Upper lobe of left lung (tissue), 4 donors: Measurements from ENCODE around the gene UBL4A.

Experiments
- EP300 ChIP-seq, 4 donors: sonication (generic); formaldehyde crosslinking; IDR thresholded peaks; one replicate each; pipeline ENCODE4 v1.5.1; 2017; ENCODE audit warnings: antibody characterized with exemption in 4 of 4, control low read depth in 2 of 4
- POLR2A ChIP-seq, 4 donors: fragments of 450-650 bp; IDR thresholded peaks; one replicate each; pipeline ENCODE4 v1.5.1; 2016 to 2017; ENCODE audit warnings: antibody characterized with exemption in 4 of 4, mild to moderate bottlenecking in 2 of 4
- POLR2AphosphoS5 ChIP-seq, 2 donors: sonication (generic); formaldehyde crosslinking; IDR thresholded peaks; one replicate each; pipeline ENCODE4 v1.5.1; 2017; ENCODE audit warnings: antibody characterized with exemption in 2 of 2
- TF ChIP-seq, protein P1 (sequence below), 6 experiments: fragments of 450-650 bp in 4 of 6; fragments of 200-600 bp in 2 of 6; sonication (generic) in 2 of 6; IDR thresholded peaks; one replicate each; pipeline ENCODE4 v1.5.1; 2016 to 2019; ENCODE audit warnings: antibody characterized with exemption in 6 of 6

GRCh38 chrX:154508384-154508745, 21.9 kb upstream of the UBL4A start:
- TF ChIP-seq, protein P1, sequence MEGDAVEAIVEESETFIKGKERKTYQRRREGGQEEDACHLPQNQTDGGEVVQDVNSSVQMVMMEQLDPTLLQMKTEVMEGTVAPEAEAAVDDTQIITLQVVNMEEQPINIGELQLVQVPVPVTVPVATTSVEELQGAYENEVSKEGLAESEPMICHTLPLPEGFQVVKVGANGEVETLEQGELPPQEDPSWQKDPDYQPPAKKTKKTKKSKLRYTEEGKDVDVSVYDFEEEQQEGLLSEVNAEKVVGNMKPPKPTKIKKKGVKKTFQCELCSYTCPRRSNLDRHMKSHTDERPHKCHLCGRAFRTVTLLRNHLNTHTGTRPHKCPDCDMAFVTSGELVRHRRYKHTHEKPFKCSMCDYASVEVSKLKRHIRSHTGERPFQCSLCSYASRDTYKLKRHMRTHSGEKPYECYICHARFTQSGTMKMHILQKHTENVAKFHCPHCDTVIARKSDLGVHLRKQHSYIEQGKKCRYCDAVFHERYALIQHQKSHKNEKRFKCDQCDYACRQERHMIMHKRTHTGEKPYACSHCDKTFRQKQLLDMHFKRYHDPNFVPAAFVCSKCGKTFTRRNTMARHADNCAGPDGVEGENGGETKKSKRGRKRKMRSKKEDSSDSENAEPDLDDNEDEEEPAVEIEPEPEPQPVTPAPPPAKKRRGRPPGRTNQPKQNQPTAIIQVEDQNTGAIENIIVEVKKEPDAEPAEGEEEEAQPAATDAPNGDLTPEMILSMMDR (IDR thresholded peaks at IDR 0.05) = no peak
- TF ChIP-seq POLR2A (IDR thresholded peaks at IDR 0.05) (no peak), EP300 (IDR thresholded peaks at IDR 0.05) (no peak), POLR2AphosphoS5 (IDR thresholded peaks at IDR 0.05) (no peak)
